OCI-LY1 (cell line): ENCODE data around the gene PTH1R.

ENCODE experiments used
- CTCF ChIP-seq: fragments of 200-600 bp; sonication (generic), shearing (Covaris generic); IDR thresholded peaks from 2 replicates; pipeline ENCODE4 v1.5.1; 2017; ENCODE audit warnings: mild to moderate bottlenecking, antibody characterized with exemption, low read length, moderate library complexity, mixed read lengths
- EZH2 ChIP-seq: fragments of 200-600 bp; sonication (generic), shearing (Covaris generic); IDR thresholded peaks from 2 replicates; pipeline ENCODE4 v1.8.0; 2017; ENCODE audit warnings: borderline replicate concordance, mixed run types, mild to moderate bottlenecking, antibody characterized with exemption, low read length, moderate library complexity, mixed read lengths

DNA sequence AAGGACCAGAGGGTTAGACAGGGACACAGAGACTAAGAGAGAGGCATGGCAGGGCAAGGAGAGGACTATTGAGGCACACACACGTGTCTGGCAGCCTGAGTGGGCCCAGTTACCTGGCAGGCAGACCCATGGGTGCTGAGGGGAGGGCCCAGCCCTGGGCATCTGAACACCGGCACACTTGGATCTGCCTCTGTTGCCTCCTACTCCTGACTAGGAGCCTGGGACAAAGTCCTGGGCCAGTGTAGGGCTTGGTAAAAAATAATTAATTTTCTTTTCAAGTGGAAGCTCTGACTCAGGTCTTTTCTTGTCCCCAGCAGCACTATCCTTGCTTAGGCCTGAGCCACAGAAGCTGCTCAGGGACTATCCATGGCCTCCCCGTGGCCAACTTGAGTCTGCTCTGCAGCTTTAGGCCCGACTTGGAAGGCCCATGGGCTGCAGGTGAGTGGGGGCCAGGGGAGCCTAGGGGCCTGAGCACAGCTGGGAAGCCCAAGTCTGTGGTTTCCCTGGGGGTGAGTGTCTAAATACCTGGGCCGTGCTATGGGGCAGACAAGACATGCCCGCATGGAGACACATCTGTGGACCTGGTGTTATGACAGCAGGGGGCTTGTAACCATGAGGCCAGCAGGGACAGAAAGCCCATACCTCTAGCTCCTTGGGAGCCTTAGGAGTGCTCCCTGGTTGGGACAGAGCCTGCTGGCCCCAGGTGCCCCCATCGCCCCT, at the start of gene PTH1R:
- TF ChIP-seq CTCF (no peak), EZH2 (no peak)
